Activated CD4-positive, alpha-beta T cell treated with anti-CD3 and anti-CD28 coated beads, Interleukin-2, amount 50 U/mL, for 4 hours (primary cell): ENCODE results near the gene TRIM15.
"Not testable (repeated sequence)": the region's sequence is repeated elsewhere in the genome, so short reads cannot be mapped to it uniquely, and the experiment has no call there.

Source experiments
- DNase-seq, 2 experiments: peaks; one replicate each; pipeline ENCODE4 v3.0.0-alpha.2; 2020

Gene TRIM15

GRCh38 chr6:30163918-30164654 is 740 bp downstream of the TRIM15 start:
- DNase-seq, result no peak

- DNase-seq, result no peak
These were observed 1.4 kb downstream of the TRIM15 start for GRCh38 chr6:30164714-30165113.

- DNase-seq, result not testable (repeated sequence)
These were observed 1.9 kb downstream of the TRIM15 start for GRCh38 chr6:30165238-30165637.

GRCh38 chr6:30167101-30167500 is 3.8 kb downstream of the TRIM15 start:
- DNase-seq, result no peak

GRCh38 chr6:30168741-30169140 is 5.4 kb downstream of the TRIM15 start:
- no peak for DNase-seq

- no peak for DNase-seq
These were observed 6.6 kb downstream of the TRIM15 start for GRCh38 chr6:30169658-30170614.

GRCh38 chr6:30171677-30172471 is 8.5 kb downstream of the TRIM15 start:
- DNase-seq, result no peak

GRCh38 chr6:30172681-30173080 is 9.3 kb downstream of the TRIM15 start:
- no peak for DNase-seq

GRCh38 chr6:30175765-30176164 is 12.4 kb downstream of the TRIM15 start:
- no peak for DNase-seq

GRCh38 chr6:30178837-30179236 is 15.5 kb downstream of the TRIM15 start:
- DNase-seq, result no peak

- no peak for DNase-seq
These were observed 16.8 kb downstream of the TRIM15 start for GRCh38 chr6:30180145-30180544.

GRCh38 chr6:30184417-30185031 is 21.2 kb downstream of the TRIM15 start:
- no peak for DNase-seq

- no peak for DNase-seq
These were observed 22.6 kb downstream of the TRIM15 start for GRCh38 chr6:30185846-30186484.

GRCh38 chr6:30188541-30188940 is 25.2 kb downstream of the TRIM15 start:
- DNase-seq, result no peak

GRCh38 chr6:30192076-30192475 is 28.7 kb downstream of the TRIM15 start:
- no peak for DNase-seq

- no peak for DNase-seq
These were observed 31.7 kb downstream of the TRIM15 start for GRCh38 chr6:30194797-30195690.

- no peak for DNase-seq
These were observed 32.6 kb downstream of the TRIM15 start for GRCh38 chr6:30195951-30196350.

- no peak for DNase-seq
These were observed 33.0 kb downstream of the TRIM15 start for GRCh38 chr6:30196376-30196775.

- DNase-seq, result no peak
These were observed 35.1 kb downstream of the TRIM15 start for GRCh38 chr6:30198166-30199084.
